AG09309 (cell line): Measurements from ENCODE around the gene CIAO2B.

Source experiments
- DNase-seq: peaks from one replicate; pipeline ENCODE4 v3.0.0-alpha.2; 2010; ENCODE audit warnings: low read depth
- H3K4me3 ChIP-seq: 2 replicates; pipeline ENCODE4 v1.5.1; 2011; ENCODE audit warnings: mild to moderate bottlenecking, low read depth, low read length, moderate library complexity; ENCODE audit not compliant: control insufficient read depth
- TF ChIP-seq, protein P1 (sequence below): IDR thresholded peaks from 2 replicates; pipeline ENCODE4 v1.5.1; 2011; ENCODE audit warnings: mild to moderate bottlenecking, low read depth, low read length, inconsistent platforms; ENCODE audit not compliant: insufficient read depth, control insufficient read depth; ENCODE audit errors: missing control alignments

The CIAO2B gene

DNA sequence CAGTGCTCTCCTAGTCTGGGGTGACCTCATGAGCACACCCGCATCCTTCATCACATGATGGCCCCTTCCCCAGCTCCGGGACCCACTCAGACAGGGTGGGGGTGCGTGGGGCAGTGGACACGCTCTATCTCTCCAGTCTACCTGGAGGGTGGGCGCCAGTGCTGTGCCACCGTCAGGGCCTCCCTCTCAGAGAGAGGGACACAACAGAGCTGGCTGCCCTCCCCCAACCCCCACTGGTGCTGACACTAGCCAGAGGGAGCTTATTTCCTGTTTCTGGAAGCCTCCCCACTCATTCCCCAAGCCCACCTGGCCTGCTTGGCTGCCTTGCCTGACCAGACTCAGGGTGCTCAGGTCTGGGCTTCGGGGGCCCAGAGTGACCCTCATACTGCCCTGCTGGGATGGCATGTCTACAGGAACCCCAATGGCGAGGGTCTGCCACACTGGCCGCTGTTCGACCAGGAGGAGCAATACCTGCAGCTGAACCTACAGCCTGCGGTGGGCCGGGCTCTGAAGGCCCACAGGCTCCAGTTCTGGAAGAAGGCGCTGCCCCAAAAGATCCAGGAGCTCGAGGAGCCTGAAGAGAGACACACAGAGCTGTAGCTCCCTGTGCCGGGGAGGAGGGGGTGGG lies 9.3 kb upstream of the CIAO2B start:
- TF ChIP-seq, protein P1, sequence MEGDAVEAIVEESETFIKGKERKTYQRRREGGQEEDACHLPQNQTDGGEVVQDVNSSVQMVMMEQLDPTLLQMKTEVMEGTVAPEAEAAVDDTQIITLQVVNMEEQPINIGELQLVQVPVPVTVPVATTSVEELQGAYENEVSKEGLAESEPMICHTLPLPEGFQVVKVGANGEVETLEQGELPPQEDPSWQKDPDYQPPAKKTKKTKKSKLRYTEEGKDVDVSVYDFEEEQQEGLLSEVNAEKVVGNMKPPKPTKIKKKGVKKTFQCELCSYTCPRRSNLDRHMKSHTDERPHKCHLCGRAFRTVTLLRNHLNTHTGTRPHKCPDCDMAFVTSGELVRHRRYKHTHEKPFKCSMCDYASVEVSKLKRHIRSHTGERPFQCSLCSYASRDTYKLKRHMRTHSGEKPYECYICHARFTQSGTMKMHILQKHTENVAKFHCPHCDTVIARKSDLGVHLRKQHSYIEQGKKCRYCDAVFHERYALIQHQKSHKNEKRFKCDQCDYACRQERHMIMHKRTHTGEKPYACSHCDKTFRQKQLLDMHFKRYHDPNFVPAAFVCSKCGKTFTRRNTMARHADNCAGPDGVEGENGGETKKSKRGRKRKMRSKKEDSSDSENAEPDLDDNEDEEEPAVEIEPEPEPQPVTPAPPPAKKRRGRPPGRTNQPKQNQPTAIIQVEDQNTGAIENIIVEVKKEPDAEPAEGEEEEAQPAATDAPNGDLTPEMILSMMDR: no peak
- no peak overlapping the region for H3K4me3 ChIP-seq
- no peak for DNase-seq

DNA sequence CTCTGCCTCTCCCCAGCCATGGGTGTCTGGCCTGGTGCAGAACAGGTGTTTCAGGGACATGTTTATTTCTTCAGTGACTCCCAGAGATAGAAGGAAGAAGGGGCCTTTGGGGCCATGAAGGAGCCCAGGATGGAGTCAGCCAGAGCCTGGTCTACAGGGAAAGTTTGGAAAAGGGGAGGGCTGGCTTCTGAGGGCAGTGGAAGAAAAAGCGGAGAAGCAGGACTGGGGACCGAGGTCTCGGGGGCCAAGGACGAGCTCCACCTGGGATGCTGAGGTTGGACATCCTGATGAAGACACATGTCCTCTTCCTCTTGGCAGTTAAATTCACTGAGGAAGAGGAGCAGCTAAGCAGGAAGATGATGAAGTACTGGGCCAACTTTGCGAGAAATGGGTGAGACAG lies 8.8 kb upstream of the CIAO2B start:
- TF ChIP-seq, protein P1: no peak

DNA sequence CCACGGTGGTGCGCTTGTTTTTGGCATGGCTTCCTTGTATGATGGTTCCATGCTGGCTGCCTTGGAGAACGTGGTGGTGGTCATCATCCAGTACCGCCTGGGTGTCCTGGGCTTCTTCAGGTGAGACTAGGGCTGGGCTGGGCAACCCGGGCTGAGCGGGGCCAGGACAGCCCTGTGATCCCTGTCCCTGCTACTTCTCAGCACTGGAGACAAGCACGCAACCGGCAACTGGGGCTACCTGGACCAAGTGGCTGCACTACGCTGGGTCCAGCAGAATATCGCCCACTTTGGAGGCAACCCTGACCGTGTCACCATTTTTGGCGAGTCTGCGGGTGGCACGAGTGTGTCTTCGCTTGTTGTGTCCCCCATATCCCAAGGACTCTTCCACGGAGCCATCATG lies 6.0 kb upstream of the CIAO2B start:
- TF ChIP-seq, protein P1: no peak
- no peak overlapping the region for H3K4me3 ChIP-seq
- no peak for DNase-seq

More for the DNA sequence above, 8.8 kb upstream of the CIAO2B start:
- H3K4me3 ChIP-seq: no peak overlapping the region
- no peak for DNase-seq

DNA sequence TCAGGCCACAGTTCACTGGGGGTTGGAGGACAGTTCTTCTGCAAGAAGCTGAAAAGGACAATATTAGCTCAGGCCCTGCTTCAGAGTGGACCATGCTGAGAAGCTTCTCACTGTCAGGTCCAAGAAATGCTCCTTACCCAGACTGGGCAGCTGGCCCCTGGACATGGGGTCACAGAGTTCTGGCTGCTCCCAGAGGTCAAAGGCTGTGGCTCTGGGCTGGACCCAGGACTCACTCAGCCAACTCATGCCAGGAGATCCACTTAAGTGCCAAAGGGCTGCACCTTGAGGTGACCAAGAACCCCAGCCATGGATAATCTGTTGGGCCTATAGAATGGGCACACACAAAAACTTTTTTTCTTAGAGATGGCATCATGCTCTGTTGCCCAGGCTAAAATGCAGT lies 5.2 kb upstream of the CIAO2B start:
- DNase-seq: no peak
- no peak overlapping the region for H3K4me3 ChIP-seq
- TF ChIP-seq, protein P1: no peak

DNA sequence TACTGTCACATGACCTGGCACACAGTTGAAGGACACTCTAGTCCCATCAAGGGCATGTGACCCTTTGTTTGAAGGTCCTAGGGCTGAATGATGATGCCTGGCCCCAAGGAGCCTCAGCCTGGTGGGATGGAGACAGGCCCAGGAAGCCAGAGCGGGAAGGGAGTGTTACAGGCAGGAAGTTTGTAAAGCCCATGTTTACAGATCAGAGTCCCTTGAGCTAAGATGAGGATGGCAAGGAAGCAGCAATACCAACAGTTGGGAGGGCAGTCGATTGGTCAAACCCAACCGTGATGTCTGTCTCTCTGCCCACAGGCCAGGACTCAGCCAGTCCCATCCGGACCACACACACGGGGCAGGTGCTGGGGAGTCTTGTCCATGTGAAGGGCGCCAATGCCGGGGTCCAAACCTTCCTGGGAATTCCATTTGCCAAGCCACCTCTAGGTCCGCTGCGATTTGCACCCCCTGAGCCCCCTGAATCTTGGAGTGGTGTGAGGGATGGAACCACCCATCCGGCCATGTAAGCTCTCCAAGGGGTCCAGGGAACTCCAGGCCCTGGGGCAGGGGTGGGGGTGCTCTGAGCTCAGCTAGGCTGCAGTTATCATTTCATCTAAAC lies 3.6 kb upstream of the CIAO2B start:
- H3K4me3 ChIP-seq: no peak overlapping the region
- no peak for DNase-seq
- TF ChIP-seq, protein P1: no peak

DNA sequence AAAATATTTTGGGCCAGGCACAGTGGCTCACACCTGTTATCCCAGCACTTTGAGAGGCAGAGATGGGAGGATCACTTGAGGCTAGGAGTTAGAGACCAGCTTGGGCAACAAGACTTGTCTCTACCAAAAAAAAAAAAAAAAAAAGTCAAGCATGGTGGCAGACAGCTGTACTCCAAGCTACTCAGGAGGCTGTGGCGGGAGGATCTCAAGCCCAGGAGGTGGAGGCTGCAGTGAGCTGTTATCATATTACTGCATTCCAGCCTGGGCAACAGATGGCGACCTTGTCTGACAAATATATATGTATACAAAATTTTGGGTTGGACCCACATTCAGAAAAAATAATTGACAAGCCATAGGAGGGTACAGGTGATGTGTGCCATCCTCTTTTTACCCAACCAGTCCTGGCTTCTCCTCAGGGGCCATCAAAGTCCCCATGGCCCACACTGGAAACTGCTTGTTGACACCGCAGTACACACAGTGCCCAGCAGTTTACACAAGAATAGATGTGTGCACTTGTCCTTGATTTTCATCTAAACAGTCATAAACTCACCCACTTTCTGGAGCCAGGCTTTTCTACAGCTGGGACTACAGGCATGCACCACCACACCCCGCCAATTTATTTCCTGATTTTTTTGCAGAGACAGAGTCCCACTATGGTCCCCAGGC lies 2.8 kb upstream of the CIAO2B start:
- TF ChIP-seq, protein P1: no peak
- DNase-seq: no peak
- H3K4me3 ChIP-seq: no peak overlapping the region
